ENCODE measurements around the gene CLDND2.

Gene CLDND2

DNA sequence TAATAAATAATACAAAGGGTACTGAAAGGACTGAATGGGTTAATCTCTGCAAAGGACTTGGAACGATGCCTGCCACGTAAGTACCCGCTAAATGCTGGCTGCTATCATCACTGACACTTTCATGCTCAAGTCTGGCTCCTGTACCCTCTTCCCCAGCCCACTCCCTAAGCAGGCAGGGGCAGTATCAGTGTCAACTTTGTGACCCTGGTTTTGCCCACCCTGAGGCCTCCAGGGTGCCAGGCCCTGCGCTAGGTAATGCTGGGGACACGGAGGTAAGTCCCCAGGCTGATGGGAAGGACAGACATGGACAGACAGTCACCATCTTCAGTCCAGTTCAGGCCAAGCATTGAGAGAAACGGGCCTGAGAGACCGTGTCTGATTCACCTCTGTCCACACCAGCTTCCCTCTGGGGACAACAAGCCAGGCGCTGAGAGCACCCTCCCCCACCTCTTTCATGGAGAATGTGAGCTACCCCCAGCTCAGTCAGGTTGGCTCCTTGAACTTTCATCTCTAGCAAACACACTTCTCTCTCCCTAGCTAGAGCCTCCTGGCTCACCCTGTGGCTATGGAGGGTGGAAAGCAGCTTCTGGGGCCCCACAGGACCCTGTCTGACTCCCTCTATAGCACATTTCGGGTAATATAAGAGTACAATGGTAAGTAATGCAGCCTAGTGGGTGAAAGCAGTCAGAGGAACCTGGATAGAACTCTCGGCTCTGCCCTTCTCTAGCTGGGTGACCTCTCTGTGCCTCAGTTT lies 3.4 kb downstream of the CLDND2 start:
- no peak for TF ChIP-seq TAF1 (IDR thresholded peaks at IDR 0.05; ENCODE audit: borderline replicate concordance, low read depth, low read length)
- FAIRE-seq (no peak), DNase-seq (ENCODE audit: insufficient read length) (no peak)

GRCh38 chr19:51364200-51365106 lies 4.3 kb downstream of the CLDND2 start:
- FAIRE-seq (no peak), DNase-seq (ENCODE audit: insufficient read length) (no peak)
- TF ChIP-seq POLR2A (IDR thresholded peaks at IDR 0.05; ENCODE audit: low read depth, low read length): no peak
- TF ChIP-seq TAF1 (IDR thresholded peaks at IDR 0.05; ENCODE audit: borderline replicate concordance, low read depth, low read length): no peak
- TF ChIP-seq POLR2AphosphoS5 (IDR thresholded peaks at IDR 0.05; ENCODE audit: low read depth, low read length): no peak

DNA sequence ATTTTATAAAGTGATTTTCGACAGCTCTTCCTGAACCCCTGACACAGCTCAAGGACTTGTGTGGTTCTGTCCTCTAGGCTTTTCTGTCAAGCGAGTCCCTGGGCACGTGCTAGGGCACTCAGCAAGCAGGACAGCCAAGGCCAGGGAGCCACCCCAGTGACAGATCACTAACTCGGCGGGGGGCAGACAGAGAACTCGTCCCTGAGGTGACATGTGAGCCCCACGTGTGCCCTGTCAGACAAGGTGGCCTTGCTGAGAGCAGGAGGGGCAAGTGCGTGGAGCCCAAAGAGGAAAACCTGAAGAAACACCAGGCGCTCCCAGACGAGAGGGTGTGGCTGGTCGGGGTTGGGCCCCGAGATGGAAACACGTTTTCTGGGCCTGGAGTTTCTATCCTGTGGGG lies 7.6 kb downstream of the CLDND2 start:
- TF ChIP-seq POLR2A (IDR thresholded peaks at IDR 0.05; ENCODE audit: low read depth, low read length) (no peak), TAF1 (IDR thresholded peaks at IDR 0.05; ENCODE audit: borderline replicate concordance, low read depth, low read length) (no peak), POLR2AphosphoS5 (IDR thresholded peaks at IDR 0.05; ENCODE audit: low read depth, low read length) (no peak)
- DNase-seq (ENCODE audit: insufficient read length): no peak
- no peak for FAIRE-seq

GRCh38 chr19:51359294-51359693 lies 9.5 kb downstream of the CLDND2 start:
- FAIRE-seq (no peak), DNase-seq (ENCODE audit: insufficient read length) (no peak)

GRCh38 chr19:51357952-51358351 lies 10.9 kb downstream of the CLDND2 start:
- FAIRE-seq: no peak
- TF ChIP-seq POLR2AphosphoS5 (IDR thresholded peaks at IDR 0.05; ENCODE audit: low read depth, low read length): no peak
- no peak for TF ChIP-seq POLR2A (IDR thresholded peaks at IDR 0.05; ENCODE audit: low read depth, low read length)
- TF ChIP-seq TAF1 (IDR thresholded peaks at IDR 0.05; ENCODE audit: borderline replicate concordance, low read depth, low read length): no peak
- no peak for DNase-seq (ENCODE audit: insufficient read length)

More at GRCh38 chr19:51359294-51359693, 9.5 kb downstream of the CLDND2 start:
- TF ChIP-seq POLR2AphosphoS5 (IDR thresholded peaks at IDR 0.05; ENCODE audit: low read depth, low read length) (no peak), POLR2A (IDR thresholded peaks at IDR 0.05; ENCODE audit: low read depth, low read length) (no peak), TAF1 (IDR thresholded peaks at IDR 0.05; ENCODE audit: borderline replicate concordance, low read depth, low read length) (no peak)

- TF ChIP-seq TAF1 (IDR thresholded peaks at IDR 0.05; ENCODE audit: borderline replicate concordance, low read depth, low read length) (no peak), POLR2A (IDR thresholded peaks at IDR 0.05; ENCODE audit: low read depth, low read length) (no peak), POLR2AphosphoS5 (IDR thresholded peaks at IDR 0.05; ENCODE audit: low read depth, low read length) (no peak)
Measured at GRCh38 chr19:51356159-51356801, 12.5 kb downstream of the CLDND2 start.

DNA sequence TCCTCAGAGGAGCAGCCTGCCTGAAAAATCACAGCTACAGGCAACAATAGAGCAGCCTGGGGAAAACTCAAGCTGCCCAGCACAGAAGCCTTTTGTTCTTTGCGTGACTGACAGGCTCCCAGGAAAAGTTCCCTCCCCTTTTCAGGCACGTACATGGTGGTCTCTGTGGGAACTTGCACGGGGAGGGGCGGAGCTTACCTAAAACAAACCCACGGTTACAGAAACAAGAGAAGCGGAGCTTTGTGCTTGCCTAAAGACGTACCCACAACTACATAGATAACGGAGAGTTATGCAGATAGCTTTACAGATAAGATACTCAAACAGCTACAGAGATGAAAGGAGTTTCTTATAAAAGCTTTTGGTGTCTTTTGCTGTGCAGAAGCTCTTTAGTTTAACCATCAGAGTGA lies 14.1 kb downstream of the CLDND2 start:
- TF ChIP-seq POLR2A (IDR thresholded peaks at IDR 0.05; ENCODE audit: low read depth, low read length): no peak
- TF ChIP-seq POLR2AphosphoS5 (IDR thresholded peaks at IDR 0.05; ENCODE audit: low read depth, low read length): no peak
- no peak for TF ChIP-seq TAF1 (IDR thresholded peaks at IDR 0.05; ENCODE audit: borderline replicate concordance, low read depth, low read length)
- FAIRE-seq (no peak), DNase-seq (ENCODE audit: insufficient read length) (no peak)

More at GRCh38 chr19:51356159-51356801, 12.5 kb downstream of the CLDND2 start:
- no peak for DNase-seq (ENCODE audit: insufficient read length)
- no peak for FAIRE-seq

- no peak for TF ChIP-seq POLR2A (IDR thresholded peaks at IDR 0.05; ENCODE audit: low read depth, low read length)
- no peak for TF ChIP-seq POLR2AphosphoS5 (IDR thresholded peaks at IDR 0.05; ENCODE audit: low read depth, low read length)
- TF ChIP-seq TAF1 (IDR thresholded peaks at IDR 0.05; ENCODE audit: borderline replicate concordance, low read depth, low read length): no peak
- FAIRE-seq (no peak), DNase-seq (ENCODE audit: insufficient read length) (no peak)
Measured at GRCh38 chr19:51354103-51354741, 14.6 kb downstream of the CLDND2 start.

GRCh38 chr19:51352783-51353360 lies 15.9 kb downstream of the CLDND2 start:
- no peak for DNase-seq (ENCODE audit: insufficient read length)
- no peak for FAIRE-seq
- TF ChIP-seq POLR2A (IDR thresholded peaks at IDR 0.05; ENCODE audit: low read depth, low read length) (no peak), TAF1 (IDR thresholded peaks at IDR 0.05; ENCODE audit: borderline replicate concordance, low read depth, low read length) (no peak), POLR2AphosphoS5 (IDR thresholded peaks at IDR 0.05; ENCODE audit: low read depth, low read length) (no peak)

GRCh38 chr19:51351266-51351990 lies 17.4 kb downstream of the CLDND2 start:
- FAIRE-seq (no peak), DNase-seq (ENCODE audit: insufficient read length) (no peak)
- no peak for TF ChIP-seq POLR2A (IDR thresholded peaks at IDR 0.05; ENCODE audit: low read depth, low read length)
- no peak for TF ChIP-seq POLR2AphosphoS5 (IDR thresholded peaks at IDR 0.05; ENCODE audit: low read depth, low read length)
- TF ChIP-seq TAF1 (IDR thresholded peaks at IDR 0.05; ENCODE audit: borderline replicate concordance, low read depth, low read length): no peak
